GM21447 (cell line): ENCODE results near the gene LRRTM2.
"Not testable (repeated sequence)": the region's sequence is repeated elsewhere in the genome, so short reads cannot be mapped to it uniquely, and the experiment has no call there.

Source experiments
- ATAC-seq: cut with Tn5 transposase; IDR thresholded peaks from one replicate; pipeline ENCODE4 v1.9.1; 2021; ENCODE audit not compliant: unreplicated experiment

Gene LRRTM2

GRCh38 chr5:138874771-138875551 is at the start of gene LRRTM2:
Gene LRRTM2, minus strand, starts transcription at chr5:138875335. Its CDS starts 424 bp downstream, at chr5:138874911.
- ATAC-seq, result no peak

- ATAC-seq, result no peak
These were observed 47.4 kb upstream of the LRRTM2 start for GRCh38 chr5:138922494-138922893.

- not testable (repeated sequence) for ATAC-seq
These were observed 46.2 kb upstream of the LRRTM2 start for GRCh38 chr5:138921362-138921761.

- ATAC-seq, result no peak
These were observed 45.0 kb upstream of the LRRTM2 start for GRCh38 chr5:138920181-138920580.

- ATAC-seq, result no peak
These were observed 43.6 kb upstream of the LRRTM2 start for GRCh38 chr5:138918686-138919085.

GRCh38 chr5:138914338-138914737 is 39.2 kb upstream of the LRRTM2 start:
- no peak for ATAC-seq

GRCh38 chr5:138913773-138914172 is 38.6 kb upstream of the LRRTM2 start:
- no peak for ATAC-seq

- no peak for ATAC-seq
These were observed 37.0 kb upstream of the LRRTM2 start for GRCh38 chr5:138912093-138912492.

- ATAC-seq, result no peak
These were observed 36.3 kb upstream of the LRRTM2 start for GRCh38 chr5:138911441-138911840.

GRCh38 chr5:138910546-138911185 is 35.5 kb upstream of the LRRTM2 start:
- no peak for ATAC-seq

GRCh38 chr5:138909734-138910133 is 34.6 kb upstream of the LRRTM2 start:
- no peak for ATAC-seq

GRCh38 chr5:138905541-138905940 is 30.4 kb upstream of the LRRTM2 start:
- no peak for ATAC-seq

- no peak for ATAC-seq
These were observed 28.1 kb upstream of the LRRTM2 start for GRCh38 chr5:138903130-138903775.

- no peak for ATAC-seq
These were observed 26.6 kb upstream of the LRRTM2 start for GRCh38 chr5:138901716-138902115.

GRCh38 chr5:138900281-138900965 is 25.3 kb upstream of the LRRTM2 start:
- no peak for ATAC-seq

- no peak for ATAC-seq
These were observed 23.6 kb upstream of the LRRTM2 start for GRCh38 chr5:138898742-138899141.

GRCh38 chr5:138898299-138898698 is 23.2 kb upstream of the LRRTM2 start:
- no peak for ATAC-seq

GRCh38 chr5:138895918-138896317 is 20.8 kb upstream of the LRRTM2 start:
- ATAC-seq, result no peak

- ATAC-seq, result no peak
These were observed 15.5 kb upstream of the LRRTM2 start for GRCh38 chr5:138890644-138891043.

GRCh38 chr5:138889994-138890393 is 14.9 kb upstream of the LRRTM2 start:
- no peak for ATAC-seq

- no peak for ATAC-seq
These were observed 9.4 kb upstream of the LRRTM2 start for GRCh38 chr5:138884554-138884953.
